ENCODE data around the gene GUCD1. TPM values are rescaled to one million over a fixed set of nuclear protein-coding genes. Genes with fewer than 3 reads are reported as not detected.
"Not testable (repeated sequence)": the region's sequence is repeated elsewhere in the genome, so short reads cannot be mapped to it uniquely, and the experiment has no call there.

Gene GUCD1
- total RNA-seq, 4 donors from 2014 or later = 215 to 315 (median 238) TPM

- peak overlapping the region; percentile 96 to 99 (median 99) for H3K27ac ChIP-seq
- H3K9me3 ChIP-seq = no peaks in the 10 kb centered on the region
- no peaks in the 10 kb centered on the region for H3K27me3 ChIP-seq
- ATAC-seq = peak; percentile 19 to 43
- in situ Hi-C loops (cut with MboI; ENCODE audit: low sequenced_read_pairs in 4 of 4) = no loop called here
- H3K4me1 ChIP-seq = peaks cover 65 to 78% of the 10 kb centered on the region in 2 donors
- peaks cover 0 to 11% of the 10 kb centered on the region in 2 donors for H3K36me3 ChIP-seq
- TF ChIP-seq POLR2A (IDR thresholded peaks at IDR 0.05) (peak; percentile 23 to 45), CTCF (IDR thresholded peaks at IDR 0.05 in 4 of 5, conservative IDR thresholded peaks at IDR 0.05 in 1 of 5) (no peak)
- intact Hi-C loops (cut with DNase I; ENCODE audit: low total_unique reads) = no loop called here
- peak overlapping the region; percentile 79 to 97 (median 92) for H3K4me3 ChIP-seq
- DNase-seq = peak; percentile 64 to 78
Observed at GRCh38 chr22:24553597-24554312, 1.2 kb downstream of the GUCD1 start.

- intact Hi-C loops (cut with DNase I; ENCODE audit: low total_unique reads); in situ Hi-C loops (cut with MboI; ENCODE audit: low sequenced_read_pairs in 4 of 4); ATAC-seq; DNase-seq; H3K9me3 ChIP-seq; H3K27me3 ChIP-seq: not testable (repeated sequence)
- H3K36me3 ChIP-seq = peaks cover 0 to 13% of the 10 kb centered on the region in 2 donors
- peak overlapping the region in 2 of 4 donors; percentile 6 to 97 for H3K4me3 ChIP-seq
- H3K4me1 ChIP-seq = peaks cover 62 to 69% of the 10 kb centered on the region in 2 donors
- peak overlapping the region; percentile 96 to 99 (median 99) for H3K27ac ChIP-seq
Observed at GRCh38 chr22:24552503-24553286, 2.2 kb downstream of the GUCD1 start.

GRCh38 chr22:24550902-24551435, 4.0 kb downstream of the GUCD1 start:
- ATAC-seq (no peak), DNase-seq (no peak)
- H3K4me1 ChIP-seq = peaks cover 48 to 55% of the 10 kb centered on the region in 2 donors
- H3K27me3 ChIP-seq = no peaks in the 10 kb centered on the region
- peak overlapping the region; percentile 68 to 99 (median 99) for H3K27ac ChIP-seq
- no peak overlapping the region for H3K4me3 ChIP-seq
- no peaks in the 10 kb centered on the region for H3K9me3 ChIP-seq
- no peak for TF ChIP-seq POLR2A (IDR thresholded peaks at IDR 0.05)
- TF ChIP-seq CTCF (IDR thresholded peaks at IDR 0.05 in 4 of 5, conservative IDR thresholded peaks at IDR 0.05 in 1 of 5) = no peak
- peaks cover 0 to 26% of the 10 kb centered on the region in 2 donors for H3K36me3 ChIP-seq
- in situ Hi-C loops (cut with MboI; ENCODE audit: low sequenced_read_pairs in 4 of 4) (no loop called here), intact Hi-C loops (cut with DNase I; ENCODE audit: low total_unique reads) (no loop called here)

DNA sequence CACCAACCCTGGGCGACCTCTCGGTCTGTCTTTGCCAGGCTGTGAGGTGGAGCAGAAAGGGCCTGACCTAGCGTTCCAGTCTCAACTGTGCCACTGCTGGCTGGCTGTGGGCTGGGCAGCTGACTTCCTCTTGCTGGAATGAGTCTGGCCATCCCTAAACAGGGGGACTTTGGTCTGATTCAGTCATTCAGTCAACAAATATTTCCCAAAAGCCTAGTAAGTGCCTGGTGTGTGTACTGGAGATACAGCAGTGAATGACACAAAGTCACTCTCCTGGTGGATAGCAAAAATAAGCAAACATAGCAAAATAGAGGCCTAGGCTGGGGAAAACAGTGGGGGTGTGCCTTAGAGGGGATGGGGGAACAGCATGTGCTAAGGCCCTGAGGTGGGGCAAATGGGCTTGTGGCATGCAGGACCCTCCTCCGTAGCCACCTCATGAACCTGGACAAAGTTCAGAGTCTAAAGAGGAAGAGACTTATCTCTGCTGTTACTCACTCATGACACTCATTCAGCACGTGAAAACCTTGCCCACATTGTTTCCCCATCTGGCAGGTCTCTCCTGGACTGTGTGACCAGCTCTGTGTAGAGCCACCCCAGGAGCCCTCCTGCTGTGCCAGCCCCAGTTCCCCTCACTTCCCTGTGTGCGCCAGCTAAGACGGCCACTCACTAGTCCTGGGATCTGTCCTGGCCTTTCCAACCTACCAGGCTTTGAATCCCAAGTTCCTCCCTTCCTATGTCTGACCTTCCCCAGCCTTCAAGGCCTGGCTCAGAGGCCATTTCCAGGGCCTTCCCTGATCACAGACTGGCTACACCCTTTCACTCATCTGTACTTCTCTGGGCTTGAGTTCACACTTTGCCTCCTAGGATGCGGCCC, 4.7 kb downstream of the GUCD1 start:
- peaks cover 54 to 59% of the 10 kb centered on the region in 2 donors for H3K4me1 ChIP-seq
- intact Hi-C loops (cut with DNase I; ENCODE audit: low total_unique reads) (no loop called here), in situ Hi-C loops (cut with MboI; ENCODE audit: low sequenced_read_pairs in 4 of 4) (no loop called here)
- H3K27me3 ChIP-seq = no peaks in the 10 kb centered on the region
- H3K27ac ChIP-seq = peak overlapping the region; percentile 68 to 99 (median 99)
- ATAC-seq (no peak), DNase-seq (peak; percentile 29 to 55)
- H3K36me3 ChIP-seq = peaks cover 0 to 26% of the 10 kb centered on the region in 2 donors
- H3K4me3 ChIP-seq = no peak overlapping the region
- TF ChIP-seq CTCF (IDR thresholded peaks at IDR 0.05 in 4 of 5, conservative IDR thresholded peaks at IDR 0.05 in 1 of 5) (no peak), POLR2A (IDR thresholded peaks at IDR 0.05) (peak in 1 of 2 donors; percentile 15)
- H3K9me3 ChIP-seq = no peaks in the 10 kb centered on the region
